ENCODE results near the gene SCARB1. TPM values are rescaled to one million over a fixed set of nuclear protein-coding genes. Genes with fewer than 3 reads are reported as not detected.

The SCARB1 gene
- total and polyA plus RNA-seq, 9 of the 15 experiments (the other 6 are each of a cell fraction or from before 2014, with no cell fraction given): 0.56 to 157 (median 52.8) TPM

DNA sequence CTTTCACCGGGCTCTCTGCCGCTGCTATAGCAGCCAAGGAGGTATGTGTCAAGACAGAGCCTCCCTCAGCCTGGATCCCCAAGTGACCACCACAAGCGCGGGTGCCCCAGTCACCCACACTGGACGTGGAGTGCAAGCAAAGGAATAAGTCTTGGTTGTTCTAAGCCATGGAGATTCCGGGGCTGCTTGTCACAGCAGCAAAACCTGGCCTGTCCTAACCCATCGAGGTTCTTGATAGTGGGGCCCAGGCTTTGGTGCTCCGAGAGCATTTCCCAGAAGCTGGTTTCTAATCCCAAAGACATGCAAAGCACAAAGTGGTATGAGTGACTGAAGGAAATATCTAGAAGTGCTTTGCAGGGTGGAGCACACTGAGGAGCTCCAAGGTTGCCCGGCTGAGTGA is 51.3 kb downstream of the SCARB1 start:
- WGBS (ENCODE audit: insufficient coverage, low coverage, missing lambda C conversion rate): 95% methylated on average over 9 of the region's 9 CpGs
- H4K20me1 ChIP-seq (replicated peaks; ENCODE audit: control insufficient read depth, insufficient read depth, low read length): peaks cover 4% of the 10 kb centered on the region
- no TSS peak for BruUV-seq (replicated peaks)
- no peak overlapping the region for H3K4me2 ChIP-seq (ENCODE audit: insufficient read depth, low read length)
- peaks cover 92% of the 10 kb centered on the region for H3K36me3 ChIP-seq (ENCODE audit: control insufficient read depth, insufficient read depth, low read length)
- H3K9ac ChIP-seq (ENCODE audit: insufficient read depth in 1 of 2, low read depth in 2 of 2, low read length in 2 of 2): no peak overlapping the region
- no peaks in the 10 kb centered on the region; a peak in 1 of 5 replicates for H3K27me3 ChIP-seq (ENCODE audit: control insufficient read depth in 2 of 2, insufficient read depth in 2 of 2, low read length in 2 of 2)
- no peak overlapping the region for H2AFZ ChIP-seq (ENCODE audit: low read depth, low read length)
- no peak for DNase-seq (ENCODE audit: extremely low read depth in 1 of 4, low spot score in 3 of 4)
- ChIA-PET CTCF (ENCODE audit: low intra/inter-chr PET ratio) (no interaction called here), POLR2A (interaction anchor here (0.6 kb wide), 1 partner anchor 43 kb away, joined by 3 read pairs; no protein-coding TSS in a partner anchor)
- H3K9me3 ChIP-seq (replicated peaks; ENCODE audit: control insufficient read depth, insufficient read depth, low read depth, low read length): no peaks in the 10 kb centered on the region
- peaks cover 1% of the 10 kb centered on the region; the same call in 1 of the 3 replicates for H3K79me2 ChIP-seq (ENCODE audit: control insufficient read depth, insufficient read depth, low read length)
- no peak for FAIRE-seq
- peak; percentile 100 for TF ChIP-seq ZNF12 (CRISPR knock-in tag; IDR thresholded peaks at IDR 0.05)
- no peak for TF ChIP-seq ZBTB8A (IDR thresholded peaks at IDR 0.05; ENCODE audit: partially characterized antibody)
- TF ChIP-seq SMAD3 (CRISPR knock-in tag; conservative IDR thresholded peaks at IDR 0.05): no peak
- no peak for TF ChIP-seq HNRNPL (IDR thresholded peaks at IDR 0.05; ENCODE audit: low read depth, low read length)
- no peak for TF ChIP-seq HEY1 (CRISPR knock-in tag; IDR thresholded peaks at IDR 0.05; ENCODE audit: borderline replicate concordance)
- peaks cover 4 to 24% of the 10 kb centered on the region in 2 experiments; a peak in 4 of 5 replicates for H3K4me1 ChIP-seq (replicated peaks in 1 of 2; ENCODE audit: control insufficient read depth in 2 of 2, insufficient read depth in 2 of 2, low read length in 2 of 2)
- ATAC-seq: no peak
- no peak overlapping the region for H3K4me3 ChIP-seq
- H3K27ac ChIP-seq (ENCODE audit: extremely low read depth, low read depth, low read length): no peak overlapping the region
- in situ Hi-C loops (cut with MboI) (no loop called here), intact Hi-C loops (cut with micrococcal nuclease) (no loop called here)
- peaks cover 4% of the 10 kb centered on the region for H3K9me1 ChIP-seq (ENCODE audit: control insufficient read depth, insufficient read depth, low read length)

DNA sequence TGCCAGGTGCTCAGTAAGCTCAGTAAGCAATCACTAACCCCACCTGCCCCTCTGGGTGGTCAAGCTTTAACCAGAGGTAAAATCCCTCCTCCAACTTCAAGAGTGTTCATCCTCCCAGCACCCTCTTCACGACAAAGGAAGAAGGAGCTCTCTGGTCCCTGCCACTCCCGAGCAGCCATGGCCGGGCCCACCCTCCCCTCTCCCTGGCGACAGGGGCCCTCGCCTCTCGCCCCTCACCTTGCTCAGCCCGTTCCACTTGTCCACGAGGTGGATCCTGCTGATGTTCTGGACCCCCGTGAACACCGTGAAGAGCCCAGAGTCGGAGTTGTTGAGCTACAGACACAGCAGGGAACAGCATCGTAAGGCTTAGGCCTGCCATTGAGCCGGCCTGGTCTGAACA is 52.0 kb downstream of the SCARB1 start:
- peaks cover 4% of the 10 kb centered on the region for H3K9me1 ChIP-seq (ENCODE audit: control insufficient read depth, insufficient read depth, low read length)
- no TSS peak for BruUV-seq (replicated peaks)
- TF ChIP-seq, protein P1, sequence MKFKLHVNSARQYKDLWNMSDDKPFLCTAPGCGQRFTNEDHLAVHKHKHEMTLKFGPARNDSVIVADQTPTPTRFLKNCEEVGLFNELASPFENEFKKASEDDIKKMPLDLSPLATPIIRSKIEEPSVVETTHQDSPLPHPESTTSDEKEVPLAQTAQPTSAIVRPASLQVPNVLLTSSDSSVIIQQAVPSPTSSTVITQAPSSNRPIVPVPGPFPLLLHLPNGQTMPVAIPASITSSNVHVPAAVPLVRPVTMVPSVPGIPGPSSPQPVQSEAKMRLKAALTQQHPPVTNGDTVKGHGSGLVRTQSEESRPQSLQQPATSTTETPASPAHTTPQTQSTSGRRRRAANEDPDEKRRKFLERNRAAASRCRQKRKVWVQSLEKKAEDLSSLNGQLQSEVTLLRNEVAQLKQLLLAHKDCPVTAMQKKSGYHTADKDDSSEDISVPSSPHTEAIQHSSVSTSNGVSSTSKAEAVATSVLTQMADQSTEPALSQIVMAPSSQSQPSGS (CRISPR knock-in tag; IDR thresholded peaks at IDR 0.05): no peak
- no peak for TF ChIP-seq ZC3H11A (IDR thresholded peaks at IDR 0.05; ENCODE audit: low read depth, low read length)
- no peak for TF ChIP-seq PYGO2 (tag; IDR thresholded peaks at IDR 0.05)
- no peak for TF ChIP-seq TAF1 (IDR thresholded peaks at IDR 0.05; ENCODE audit: control insufficient read depth, extremely low read depth, insufficient read depth, low read length, severe bottlenecking)
- TF ChIP-seq SNRNP70 (optimal IDR thresholded peaks at IDR 0.05; ENCODE audit: low read depth, low read length): no peak
- no peak for TF ChIP-seq ZNF76 (CRISPR knock-in tag; IDR thresholded peaks at IDR 0.05; ENCODE audit: borderline replicate concordance)
- TF ChIP-seq SMAD3 (CRISPR knock-in tag; conservative IDR thresholded peaks at IDR 0.05): no peak
- H3K4me3 ChIP-seq: no peak overlapping the region
- no peak overlapping the region for H2AFZ ChIP-seq (ENCODE audit: low read depth, low read length)
- FAIRE-seq (no peak), DNase-seq (ENCODE audit: extremely low read depth in 1 of 4, low spot score in 3 of 4) (no peak), ATAC-seq (no peak)
- ChIA-PET CTCF (ENCODE audit: low intra/inter-chr PET ratio) (no interaction called here), POLR2A (interaction anchor here (0.6 to 1.0 kb wide), 2 partner anchors 11 to 43 kb away, joined by 3 read pairs; no protein-coding TSS in a partner anchor)
- H3K9me3 ChIP-seq (replicated peaks; ENCODE audit: control insufficient read depth, insufficient read depth, low read depth, low read length): no peaks in the 10 kb centered on the region
- intact Hi-C loops (cut with micrococcal nuclease): no loop called here
- no peaks in the 10 kb centered on the region; a peak in 1 of 5 replicates for H3K27me3 ChIP-seq (ENCODE audit: control insufficient read depth in 2 of 2, insufficient read depth in 2 of 2, low read length in 2 of 2)
- H3K4me1 ChIP-seq (replicated peaks in 1 of 2; ENCODE audit: control insufficient read depth in 2 of 2, insufficient read depth in 2 of 2, low read length in 2 of 2): peaks cover 8 to 27% of the 10 kb centered on the region in 2 experiments; a peak in 4 of 5 replicates
- H3K4me2 ChIP-seq (ENCODE audit: insufficient read depth, low read length): no peak overlapping the region
- peaks cover 4% of the 10 kb centered on the region for H4K20me1 ChIP-seq (replicated peaks; ENCODE audit: control insufficient read depth, insufficient read depth, low read length)
- no peak overlapping the region for H3K27ac ChIP-seq (ENCODE audit: extremely low read depth, low read depth, low read length)
- peaks cover 91% of the 10 kb centered on the region for H3K36me3 ChIP-seq (ENCODE audit: control insufficient read depth, insufficient read depth, low read length)
- H3K9ac ChIP-seq (ENCODE audit: insufficient read depth in 1 of 2, low read depth in 2 of 2, low read length in 2 of 2): peak overlapping the region in 1 of 2 experiments; percentile 38; a peak in 1 of 4 replicates
- 90% methylated on average over 7 of the region's 13 CpGs for WGBS (ENCODE audit: insufficient coverage, low coverage, missing lambda C conversion rate)
- no peaks in the 10 kb centered on the region for H3K79me2 ChIP-seq (ENCODE audit: control insufficient read depth, insufficient read depth, low read length)
- in situ Hi-C loops (cut with MboI): no loop called here
